Limb (tissue), 2 donors: ENCODE measurements around the gene ATG9B.
A peak's percentile ranks its signal among the peaks of the same experiment; 100 is the strongest.

ENCODE experiments used
- DNase-seq, 2 donors: peaks; one replicate each; pipeline ENCODE4 v3.0.0-alpha.2; 2016; ENCODE audit errors: extremely low spot score in 2 of 2

ATG9B gene, protein sequence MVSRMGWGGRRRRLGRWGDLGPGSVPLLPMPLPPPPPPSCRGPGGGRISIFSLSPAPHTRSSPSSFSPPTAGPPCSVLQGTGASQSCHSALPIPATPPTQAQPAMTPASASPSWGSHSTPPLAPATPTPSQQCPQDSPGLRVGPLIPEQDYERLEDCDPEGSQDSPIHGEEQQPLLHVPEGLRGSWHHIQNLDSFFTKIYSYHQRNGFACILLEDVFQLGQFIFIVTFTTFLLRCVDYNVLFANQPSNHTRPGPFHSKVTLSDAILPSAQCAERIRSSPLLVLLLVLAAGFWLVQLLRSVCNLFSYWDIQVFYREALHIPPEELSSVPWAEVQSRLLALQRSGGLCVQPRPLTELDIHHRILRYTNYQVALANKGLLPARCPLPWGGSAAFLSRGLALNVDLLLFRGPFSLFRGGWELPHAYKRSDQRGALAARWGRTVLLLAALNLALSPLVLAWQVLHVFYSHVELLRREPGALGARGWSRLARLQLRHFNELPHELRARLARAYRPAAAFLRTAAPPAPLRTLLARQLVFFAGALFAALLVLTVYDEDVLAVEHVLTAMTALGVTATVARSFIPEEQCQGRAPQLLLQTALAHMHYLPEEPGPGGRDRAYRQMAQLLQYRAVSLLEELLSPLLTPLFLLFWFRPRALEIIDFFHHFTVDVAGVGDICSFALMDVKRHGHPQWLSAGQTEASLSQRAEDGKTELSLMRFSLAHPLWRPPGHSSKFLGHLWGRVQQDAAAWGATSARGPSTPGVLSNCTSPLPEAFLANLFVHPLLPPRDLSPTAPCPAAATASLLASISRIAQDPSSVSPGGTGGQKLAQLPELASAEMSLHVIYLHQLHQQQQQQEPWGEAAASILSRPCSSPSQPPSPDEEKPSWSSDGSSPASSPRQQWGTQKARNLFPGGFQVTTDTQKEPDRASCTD

DNA sequence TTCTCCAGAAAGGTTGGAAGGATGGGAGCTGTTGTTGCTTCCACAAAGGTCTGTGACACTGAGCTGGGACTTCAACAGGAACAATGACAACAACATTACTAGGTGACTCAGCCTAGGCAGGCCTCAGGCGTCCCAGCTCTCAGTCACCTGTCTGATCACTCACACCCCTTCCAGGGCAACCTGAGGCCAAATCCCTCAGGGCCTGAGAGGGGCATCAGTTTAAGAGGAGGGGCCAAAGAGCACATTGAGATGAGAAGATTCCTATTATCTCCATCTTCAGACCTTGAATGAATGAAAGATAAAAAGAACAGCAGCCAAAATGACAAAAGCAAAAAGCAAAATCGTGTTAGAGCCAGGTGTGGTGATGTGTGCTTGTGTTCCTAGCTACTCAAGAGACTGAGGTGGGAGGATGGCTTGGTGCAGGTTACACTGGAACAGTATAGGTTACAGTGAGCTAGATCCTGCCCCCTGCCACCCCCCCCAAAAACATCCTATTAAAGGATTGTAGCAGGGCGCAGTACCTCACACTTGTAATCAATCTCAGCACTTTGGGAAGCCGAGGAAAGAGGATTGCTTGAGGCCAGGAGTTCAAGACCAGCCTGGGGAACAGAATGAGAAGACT is at the start of gene ATG9B:
ATG9B (minus strand) TSS at position 60 of the 622 bp plus-strand sequence. CDS start 71 bp downstream, outside the sequence.
- no peak for DNase-seq

- DNase-seq = no peak
Measured at GRCh38 chr7:151073990-151074389, 49.7 kb upstream of the ATG9B start.

- no peak for DNase-seq
Measured at GRCh38 chr7:151071032-151071866, 47.0 kb upstream of the ATG9B start.

GRCh38 chr7:151070574-151070960 is 46.3 kb upstream of the ATG9B start:
- DNase-seq = no peak

GRCh38 chr7:151069841-151070573 is 45.7 kb upstream of the ATG9B start:
- DNase-seq = no peak

DNA sequence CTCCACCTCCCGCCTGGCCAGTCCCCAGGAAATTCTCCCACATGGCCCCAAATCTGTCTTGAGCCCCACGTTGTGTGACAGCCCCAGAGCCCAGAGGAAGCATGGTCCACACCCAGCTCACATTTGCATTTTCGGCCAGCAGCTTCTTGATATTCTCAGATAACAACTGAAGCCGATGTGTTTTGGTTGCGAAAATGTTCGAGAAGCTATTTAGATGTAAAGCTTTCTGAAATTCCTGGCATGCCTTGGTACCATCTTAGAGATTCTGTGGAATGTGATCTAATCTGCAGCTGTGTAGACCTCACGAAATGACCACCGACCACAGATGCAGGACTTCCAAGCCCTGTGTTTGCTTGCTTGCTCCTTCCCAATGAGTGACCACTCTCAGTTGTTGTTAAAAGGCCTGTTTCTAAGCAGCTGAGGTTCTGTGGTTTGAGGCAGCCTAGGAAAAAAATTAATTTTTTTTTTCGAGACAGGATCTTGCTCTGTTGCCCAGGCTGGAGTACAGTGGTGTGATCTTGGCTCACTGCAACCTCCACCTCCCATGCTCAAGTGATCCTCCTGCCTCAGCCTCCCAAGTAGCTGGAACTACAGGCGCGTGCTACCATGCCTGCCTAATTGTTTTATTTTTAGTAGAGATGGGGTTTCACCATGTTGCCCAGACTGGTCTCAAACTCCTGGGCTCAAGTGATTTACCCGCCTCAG is 43.9 kb upstream of the ATG9B start:
- DNase-seq = no peak

- DNase-seq = no peak
Measured at GRCh38 chr7:151066273-151066974, 42.1 kb upstream of the ATG9B start.

DNA sequence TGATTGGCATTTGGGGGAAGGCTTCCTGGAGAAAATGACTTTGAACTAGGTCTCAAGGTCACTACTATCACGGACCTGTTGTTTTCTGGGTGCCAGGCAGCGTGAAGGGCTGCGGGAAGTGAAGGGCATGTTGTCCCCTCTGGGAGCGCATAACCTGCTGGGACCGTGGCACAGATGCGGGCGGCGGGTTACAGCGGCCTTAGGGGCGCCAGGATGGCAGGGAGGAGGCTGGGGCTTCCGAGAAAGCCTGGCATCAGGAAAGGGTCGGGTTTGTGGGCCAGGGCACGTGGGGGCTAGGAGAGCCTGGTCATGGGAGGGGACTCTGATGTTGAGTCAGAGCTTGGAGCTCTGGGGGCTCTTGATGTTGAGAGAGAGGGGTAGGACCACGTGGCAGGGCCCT is 41.2 kb upstream of the ATG9B start:
- no peak for DNase-seq

GRCh38 chr7:151064993-151065392 is 40.7 kb upstream of the ATG9B start:
- DNase-seq = no peak

GRCh38 chr7:151064454-151064853 is 40.2 kb upstream of the ATG9B start:
- no peak for DNase-seq

DNA sequence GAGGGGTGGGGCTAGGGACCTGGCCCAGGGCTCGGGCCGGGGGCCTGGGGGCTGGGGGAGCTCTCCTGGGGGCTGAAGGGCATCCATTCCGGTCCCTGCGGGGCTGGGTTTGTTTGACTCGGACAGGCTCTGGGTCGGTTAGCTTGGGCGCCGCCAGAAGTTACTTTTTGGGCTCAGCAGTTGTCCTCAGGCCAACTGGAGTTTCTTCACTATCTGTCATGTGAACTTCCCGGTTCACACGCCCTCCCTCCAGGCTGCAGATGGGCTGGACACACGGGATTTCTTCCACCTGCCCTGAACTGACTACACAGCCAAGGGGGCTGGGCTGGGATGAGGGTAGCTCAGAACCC is 38.9 kb upstream of the ATG9B start:
- no peak for DNase-seq

- DNase-seq = peak in 1 of 2 donors; percentile 66
Measured at GRCh38 chr7:151062399-151063211, 38.3 kb upstream of the ATG9B start.

DNA sequence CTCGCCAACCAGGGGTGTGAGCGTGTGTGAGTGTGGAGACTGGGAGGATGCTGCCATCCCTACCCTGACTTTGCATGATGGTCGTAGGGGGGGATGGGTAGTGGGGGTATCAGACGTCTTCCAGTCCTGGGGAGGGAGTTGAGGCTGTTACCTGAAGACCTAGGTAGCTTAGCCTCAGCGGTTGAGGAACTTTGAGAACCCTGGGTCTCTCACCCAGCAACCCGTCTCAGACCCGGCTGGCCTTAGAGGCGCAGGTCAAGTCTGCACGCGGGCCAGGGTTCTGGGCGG is 37.8 kb upstream of the ATG9B start:
- no peak for DNase-seq

GRCh38 chr7:151061213-151062110 is 37.2 kb upstream of the ATG9B start:
- no peak for DNase-seq

GRCh38 chr7:151060416-151061212 is 36.3 kb upstream of the ATG9B start:
- no peak for DNase-seq

- no peak for DNase-seq
Measured at GRCh38 chr7:151060113-151060415, 35.8 kb upstream of the ATG9B start.
